ENCODE data around the gene ELF5. TPM values are rescaled to one million over a fixed set of nuclear protein-coding genes. Genes with fewer than 3 reads are reported as not detected.

Gene ELF5
- total and polyA plus RNA-seq, 10 of the 15 experiments (the other 5 are each of a cell fraction or from before 2014, with no cell fraction given) = not detected

DNA sequence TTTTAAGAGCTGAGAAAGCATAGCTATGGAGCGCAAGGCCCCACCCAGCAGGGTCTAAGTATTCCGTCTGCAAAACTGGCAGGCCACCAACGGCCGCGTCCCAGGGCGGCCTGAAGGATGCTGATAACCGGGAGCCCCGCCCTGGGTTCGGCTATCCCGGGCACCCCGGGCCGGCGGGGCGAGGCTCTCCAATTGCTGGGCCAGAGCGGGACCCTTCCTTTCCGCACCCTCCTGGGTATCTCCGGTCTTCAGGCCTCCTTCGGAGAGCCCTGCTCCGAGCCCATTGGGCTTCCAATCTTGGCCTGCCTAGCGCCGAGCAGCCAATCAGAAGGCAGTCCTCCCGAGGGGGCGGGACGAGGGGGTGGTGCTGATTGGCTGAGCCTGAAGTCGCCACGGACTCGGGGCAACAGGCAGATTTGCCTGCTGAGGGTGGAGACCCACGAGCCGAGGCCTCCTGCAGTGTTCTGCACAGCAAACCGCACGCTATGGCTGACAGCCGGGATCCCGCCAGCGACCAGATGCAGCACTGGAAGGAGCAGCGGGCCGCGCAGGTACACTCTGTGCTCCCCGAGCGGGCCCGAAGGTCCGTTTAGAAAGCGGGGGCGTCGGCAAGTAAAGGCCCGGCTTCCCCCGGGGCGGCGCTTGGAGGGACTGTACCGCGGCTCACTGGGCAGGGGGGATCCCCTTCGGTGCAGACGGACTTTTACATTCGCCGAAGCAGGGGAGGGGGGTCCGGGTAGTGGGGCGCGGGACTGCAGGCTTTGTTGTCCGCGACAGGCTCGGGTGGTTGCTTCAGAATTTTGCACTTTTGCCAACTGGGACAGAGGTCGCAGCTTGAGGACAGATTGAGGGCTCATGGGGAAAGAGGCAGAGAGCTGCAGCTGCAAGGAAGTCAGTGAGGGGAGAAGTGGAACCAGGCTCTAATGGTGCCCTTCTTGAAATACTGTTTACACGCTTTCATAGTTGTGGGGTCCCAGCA lies 74.8 kb downstream of the ELF5 start, which contains the start of gene CAT (continued):
- TF ChIP-seq, protein P1, sequence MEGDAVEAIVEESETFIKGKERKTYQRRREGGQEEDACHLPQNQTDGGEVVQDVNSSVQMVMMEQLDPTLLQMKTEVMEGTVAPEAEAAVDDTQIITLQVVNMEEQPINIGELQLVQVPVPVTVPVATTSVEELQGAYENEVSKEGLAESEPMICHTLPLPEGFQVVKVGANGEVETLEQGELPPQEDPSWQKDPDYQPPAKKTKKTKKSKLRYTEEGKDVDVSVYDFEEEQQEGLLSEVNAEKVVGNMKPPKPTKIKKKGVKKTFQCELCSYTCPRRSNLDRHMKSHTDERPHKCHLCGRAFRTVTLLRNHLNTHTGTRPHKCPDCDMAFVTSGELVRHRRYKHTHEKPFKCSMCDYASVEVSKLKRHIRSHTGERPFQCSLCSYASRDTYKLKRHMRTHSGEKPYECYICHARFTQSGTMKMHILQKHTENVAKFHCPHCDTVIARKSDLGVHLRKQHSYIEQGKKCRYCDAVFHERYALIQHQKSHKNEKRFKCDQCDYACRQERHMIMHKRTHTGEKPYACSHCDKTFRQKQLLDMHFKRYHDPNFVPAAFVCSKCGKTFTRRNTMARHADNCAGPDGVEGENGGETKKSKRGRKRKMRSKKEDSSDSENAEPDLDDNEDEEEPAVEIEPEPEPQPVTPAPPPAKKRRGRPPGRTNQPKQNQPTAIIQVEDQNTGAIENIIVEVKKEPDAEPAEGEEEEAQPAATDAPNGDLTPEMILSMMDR (IDR thresholded peaks at IDR 0.05 in 2 of 3, conservative IDR thresholded peaks at IDR 0.05 in 1 of 3; ENCODE audit: control insufficient read depth in 2 of 3, extremely low read depth in 1 of 3, insufficient read depth in 1 of 3, low read depth in 3 of 3, low read length in 3 of 3) = no peak
- TF ChIP-seq TCF7 (IDR thresholded peaks at IDR 0.05; ENCODE audit: borderline replicate concordance) (no peak), EZH2 (IDR thresholded peaks at IDR 0.05; ENCODE audit: borderline replicate concordance, control insufficient read depth, low read depth, low read length) (no peak), SP1 (IDR thresholded peaks at IDR 0.05; ENCODE audit: low read depth, low read length) (peak; percentile 96), BACH1 (IDR thresholded peaks at IDR 0.05; ENCODE audit: borderline replicate concordance) (peak; percentile 74), NFXL1 (IDR thresholded peaks at IDR 0.05; ENCODE audit: borderline replicate concordance) (no peak), RFX5 (IDR thresholded peaks at IDR 0.05; ENCODE audit: low read depth, low read length) (peak; percentile 79), MEF2B (IDR thresholded peaks at IDR 0.05; ENCODE audit: partially characterized antibody, poor library complexity, severe bottlenecking) (peak; percentile 51), BHLHE40 (IDR thresholded peaks at IDR 0.05; ENCODE audit: borderline replicate concordance in 1 of 2, low read depth in 2 of 2, low read length in 1 of 2) (peak in 1 of 2 experiments; percentile 67), KLF5 (IDR thresholded peaks at IDR 0.05; ENCODE audit: partially characterized antibody) (no peak), ASH2L (IDR thresholded peaks at IDR 0.05; ENCODE audit: borderline replicate concordance, low read depth) (0 out of 2 replicates have a peak, but pooled peaks have one; percentile 83), HCFC1 (IDR thresholded peaks at IDR 0.05; ENCODE audit: low read length) (peak; percentile 11; the same call in 1 of the 2 replicates), SMARCA5 (IDR thresholded peaks at IDR 0.05) (peak; percentile 64), SMAD5 (IDR thresholded peaks at IDR 0.05; ENCODE audit: low read depth) (no peak)
- TF ChIP-seq, protein P2, sequence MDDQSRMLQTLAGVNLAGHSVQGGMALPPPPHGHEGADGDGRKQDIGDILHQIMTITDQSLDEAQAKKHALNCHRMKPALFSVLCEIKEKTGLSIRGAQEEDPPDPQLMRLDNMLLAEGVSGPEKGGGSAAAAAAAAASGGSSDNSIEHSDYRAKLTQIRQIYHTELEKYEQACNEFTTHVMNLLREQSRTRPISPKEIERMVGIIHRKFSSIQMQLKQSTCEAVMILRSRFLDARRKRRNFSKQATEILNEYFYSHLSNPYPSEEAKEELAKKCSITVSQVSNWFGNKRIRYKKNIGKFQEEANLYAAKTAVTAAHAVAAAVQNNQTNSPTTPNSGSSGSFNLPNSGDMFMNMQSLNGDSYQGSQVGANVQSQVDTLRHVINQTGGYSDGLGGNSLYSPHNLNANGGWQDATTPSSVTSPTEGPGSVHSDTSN (IDR thresholded peaks at IDR 0.05; ENCODE audit: insufficient replicate concordance, low read depth, low read length) = no peak
- TF ChIP-seq, protein P3, sequence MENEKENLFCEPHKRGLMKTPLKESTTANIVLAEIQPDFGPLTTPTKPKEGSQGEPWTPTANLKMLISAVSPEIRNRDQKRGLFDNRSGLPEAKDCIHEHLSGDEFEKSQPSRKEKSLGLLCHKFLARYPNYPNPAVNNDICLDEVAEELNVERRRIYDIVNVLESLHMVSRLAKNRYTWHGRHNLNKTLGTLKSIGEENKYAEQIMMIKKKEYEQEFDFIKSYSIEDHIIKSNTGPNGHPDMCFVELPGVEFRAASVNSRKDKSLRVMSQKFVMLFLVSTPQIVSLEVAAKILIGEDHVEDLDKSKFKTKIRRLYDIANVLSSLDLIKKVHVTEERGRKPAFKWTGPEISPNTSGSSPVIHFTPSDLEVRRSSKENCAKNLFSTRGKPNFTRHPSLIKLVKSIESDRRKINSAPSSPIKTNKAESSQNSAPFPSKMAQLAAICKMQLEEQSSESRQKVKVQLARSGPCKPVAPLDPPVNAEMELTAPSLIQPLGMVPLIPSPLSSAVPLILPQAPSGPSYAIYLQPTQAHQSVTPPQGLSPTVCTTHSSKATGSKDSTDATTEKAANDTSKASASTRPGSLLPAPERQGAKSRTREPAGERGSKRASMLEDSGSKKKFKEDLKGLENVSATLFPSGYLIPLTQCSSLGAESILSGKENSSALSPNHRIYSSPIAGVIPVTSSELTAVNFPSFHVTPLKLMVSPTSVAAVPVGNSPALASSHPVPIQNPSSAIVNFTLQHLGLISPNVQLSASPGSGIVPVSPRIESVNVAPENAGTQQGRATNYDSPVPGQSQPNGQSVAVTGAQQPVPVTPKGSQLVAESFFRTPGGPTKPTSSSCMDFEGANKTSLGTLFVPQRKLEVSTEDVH (IDR thresholded peaks at IDR 0.05; ENCODE audit: low read depth, partially characterized antibody) = no peak
- TF ChIP-seq, protein P4, sequence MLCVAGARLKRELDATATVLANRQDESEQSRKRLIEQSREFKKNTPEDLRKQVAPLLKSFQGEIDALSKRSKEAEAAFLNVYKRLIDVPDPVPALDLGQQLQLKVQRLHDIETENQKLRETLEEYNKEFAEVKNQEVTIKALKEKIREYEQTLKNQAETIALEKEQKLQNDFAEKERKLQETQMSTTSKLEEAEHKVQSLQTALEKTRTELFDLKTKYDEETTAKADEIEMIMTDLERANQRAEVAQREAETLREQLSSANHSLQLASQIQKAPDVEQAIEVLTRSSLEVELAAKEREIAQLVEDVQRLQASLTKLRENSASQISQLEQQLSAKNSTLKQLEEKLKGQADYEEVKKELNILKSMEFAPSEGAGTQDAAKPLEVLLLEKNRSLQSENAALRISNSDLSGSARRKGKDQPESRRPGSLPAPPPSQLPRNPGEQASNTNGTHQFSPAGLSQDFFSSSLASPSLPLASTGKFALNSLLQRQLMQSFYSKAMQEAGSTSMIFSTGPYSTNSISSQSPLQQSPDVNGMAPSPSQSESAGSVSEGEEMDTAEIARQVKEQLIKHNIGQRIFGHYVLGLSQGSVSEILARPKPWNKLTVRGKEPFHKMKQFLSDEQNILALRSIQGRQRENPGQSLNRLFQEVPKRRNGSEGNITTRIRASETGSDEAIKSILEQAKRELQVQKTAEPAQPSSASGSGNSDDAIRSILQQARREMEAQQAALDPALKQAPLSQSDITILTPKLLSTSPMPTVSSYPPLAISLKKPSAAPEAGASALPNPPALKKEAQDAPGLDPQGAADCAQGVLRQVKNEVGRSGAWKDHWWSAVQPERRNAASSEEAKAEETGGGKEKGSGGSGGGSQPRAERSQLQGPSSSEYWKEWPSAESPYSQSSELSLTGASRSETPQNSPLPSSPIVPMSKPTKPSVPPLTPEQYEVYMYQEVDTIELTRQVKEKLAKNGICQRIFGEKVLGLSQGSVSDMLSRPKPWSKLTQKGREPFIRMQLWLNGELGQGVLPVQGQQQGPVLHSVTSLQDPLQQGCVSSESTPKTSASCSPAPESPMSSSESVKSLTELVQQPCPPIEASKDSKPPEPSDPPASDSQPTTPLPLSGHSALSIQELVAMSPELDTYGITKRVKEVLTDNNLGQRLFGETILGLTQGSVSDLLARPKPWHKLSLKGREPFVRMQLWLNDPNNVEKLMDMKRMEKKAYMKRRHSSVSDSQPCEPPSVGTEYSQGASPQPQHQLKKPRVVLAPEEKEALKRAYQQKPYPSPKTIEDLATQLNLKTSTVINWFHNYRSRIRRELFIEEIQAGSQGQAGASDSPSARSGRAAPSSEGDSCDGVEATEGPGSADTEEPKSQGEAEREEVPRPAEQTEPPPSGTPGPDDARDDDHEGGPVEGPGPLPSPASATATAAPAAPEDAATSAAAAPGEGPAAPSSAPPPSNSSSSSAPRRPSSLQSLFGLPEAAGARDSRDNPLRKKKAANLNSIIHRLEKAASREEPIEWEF (IDR thresholded peaks at IDR 0.05; ENCODE audit: insufficient replicate concordance, low read depth, low read length) = no peak
